Amygdala (tissue), 56 donors: ENCODE measurements around the gene SLC43A1.

ENCODE experiments used
- DNase-seq, 56 donors: peaks; one replicate each; lab custom pipeline; 2025; lab: John Stamatoyannopoulos, UW

The SLC43A1 gene

GRCh38 chr11:57438345-57439285 is 76.9 kb downstream of the SLC43A1 start:
- no peak for DNase-seq

GRCh38 chr11:57436031-57436430 is 79.5 kb downstream of the SLC43A1 start:
- DNase-seq = no peak

- no peak for DNase-seq
These were observed 80.6 kb downstream of the SLC43A1 start for GRCh38 chr11:57434640-57435546.
